OCI-LY7 (cell line): ENCODE results near the gene TMEM247. TPM values are rescaled to one million over a fixed set of nuclear protein-coding genes. Genes with fewer than 3 reads are reported as not detected.

Experiments used
- BruUV-seq: library from RNA; stranded (reverse); fragments of 400-500 nt; replicated peaks from 2 replicates; lab custom pipeline; 2021; lab: Mats Ljungman, UMichigan
- CTCF ChIA-PET: fragments of 300-600 bp; sonication (Branson Sonifier 250); formaldehyde crosslinking; loops from one replicate; lab custom pipeline; 2022; ENCODE audit warnings: antibody characterized with exemption; ENCODE audit not compliant: unreplicated experiment; lab: Charles Lee
- POLR2A ChIA-PET: fragments of 300-600 bp; sonication (Branson Sonifier 250); formaldehyde crosslinking; loops from one replicate; lab custom pipeline; 2022; ENCODE audit warnings: antibody characterized with exemption; lab: Charles Lee
- DNase-seq: peaks from one replicate; pipeline ENCODE4 v3.0.0-alpha.2; 2015; ENCODE audit warnings: low spot score
- H2AFZ ChIP-seq: fragments of 200-600 bp; sonication (generic), shearing (Covaris generic); 2 replicates; pipeline ENCODE4 v1.6.1; 2014; ENCODE audit warnings: mild to moderate bottlenecking, antibody characterized with exemption, low read length, moderate library complexity
- H3K27ac ChIP-seq: fragments of 200-600 bp; sonication (generic); 2 replicates; pipeline ENCODE4 v1.5.1; 2014; ENCODE audit warnings: mixed run types, low read depth, mild to moderate bottlenecking, moderate library complexity, low read length, inconsistent platforms; ENCODE audit not compliant: poor library complexity, severe bottlenecking
- H3K36me3 ChIP-seq: fragments of 200-600 bp; sonication (generic); 2 replicates; pipeline ENCODE4 v1.6.1; 2014; ENCODE audit warnings: mild to moderate bottlenecking, antibody characterized with exemption, low read length, moderate library complexity, mixed read lengths; ENCODE audit not compliant: insufficient read depth
- H3K4me1 ChIP-seq: fragments of 200-600 bp; sonication (generic); 2 replicates; pipeline ENCODE4 v1.5.1; 2014; ENCODE audit warnings: mild to moderate bottlenecking, low read length; ENCODE audit not compliant: insufficient read depth, poor library complexity, severe bottlenecking
- H3K4me2 ChIP-seq: fragments of 200-600 bp; sonication (generic); 2 replicates; pipeline ENCODE4 v1.6.1; 2014; ENCODE audit warnings: mild to moderate bottlenecking, low read length
- H3K4me3 ChIP-seq: fragments of 200-600 bp; sonication (generic); 2 replicates; pipeline ENCODE4 v1.5.1; 2014; ENCODE audit warnings: mild to moderate bottlenecking, low read depth, low read length; ENCODE audit not compliant: poor library complexity, severe bottlenecking
- H3K79me2 ChIP-seq: fragments of 200-600 bp; sonication (generic); 2 replicates; pipeline ENCODE4 v1.6.1; 2016; ENCODE audit warnings: low read depth, mild to moderate bottlenecking, low read length, moderate library complexity, mixed read lengths; ENCODE audit not compliant: insufficient read depth
- H3K9me2 ChIP-seq: fragments of 200-600 bp; sonication (generic); 2 replicates; pipeline ENCODE4 v1.6.1; 2016; ENCODE audit warnings: mild to moderate bottlenecking, low read length, mixed read lengths; ENCODE audit not compliant: insufficient read depth
- H3K9me3 ChIP-seq: fragments of 200-600 bp; sonication (generic); 2 replicates; pipeline ENCODE4 v1.6.1; 2014; ENCODE audit warnings: mild to moderate bottlenecking, mixed run types, low read length, mixed read lengths
- H4K20me1 ChIP-seq: fragments of 200-600 bp; sonication (generic); 2 replicates; pipeline ENCODE4 v1.6.1; 2014; ENCODE audit warnings: mild to moderate bottlenecking, antibody characterized with exemption, low read length, moderate library complexity, mixed read lengths; ENCODE audit not compliant: insufficient read depth
- EZH2phosphoT487 ChIP-seq: fragments of 200-600 bp; sonication (generic); IDR thresholded peaks from 2 replicates; pipeline ENCODE4 v1.6.1; 2018; ENCODE audit warnings: low read depth, borderline replicate concordance, mild to moderate bottlenecking, mixed run types, antibody characterized with exemption, low read length, moderate library complexity, mixed read lengths
- intact Hi-C: fragments of 100-400 bp; cut with micrococcal nuclease; formaldehyde crosslinking; loops from one replicate; pipeline ENCODE4 v1.10.0; 2022; ENCODE audit not compliant: unreplicated experiment
- total RNA-seq, 2 experiments: library from RNA; depleted of rRNA in 1 of 2; stranded (reverse); fragments of >200 nt in 1 of 2; shearing (Covaris generic) in 1 of 2; gene quantifications; 2 replicates each; pipeline ENCODE4 v1.2.3, GENCODE V29; 2014 to 2022
- TF ChIP-seq, protein P1 (sequence below): fragments of 200-600 bp; sonication (generic); conservative IDR thresholded peaks from 2 replicates; pipeline ENCODE4 v1.5.1; 2014; ENCODE audit warnings: mild to moderate bottlenecking, antibody characterized with exemption, low read length, moderate library complexity, mixed read lengths

The TMEM247 gene
- total RNA-seq, 2 experiments from 2014 or later, result not detected

DNA sequence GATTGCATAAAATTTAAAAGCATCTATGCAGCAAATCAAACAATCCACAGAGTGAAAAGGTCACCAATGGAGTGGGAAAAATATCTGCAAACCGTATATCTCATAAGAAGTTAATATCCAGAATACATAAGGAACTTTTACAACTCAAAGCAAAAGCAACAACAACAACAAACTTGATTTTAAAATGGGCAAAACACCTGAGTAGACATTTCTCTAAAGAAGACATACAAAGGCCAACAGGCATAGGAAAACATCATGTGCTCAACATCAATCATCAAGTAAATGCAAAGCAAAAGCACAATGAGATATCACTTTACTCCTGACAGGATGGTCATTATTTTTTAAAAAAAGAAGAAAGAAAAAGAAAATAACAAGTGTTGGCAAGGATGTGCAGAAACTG lies 38.1 kb downstream of the TMEM247 start:
- Histone ChIP-seq H3K79me2 (no peaks in the 10 kb centered on the region), H3K9me2 (no peaks in the 10 kb centered on the region), H3K4me2 (no peak overlapping the region), H3K9me3 (peaks cover 8% of the 10 kb centered on the region; the same call in 1 of the 2 replicates), H3K36me3 (no peaks in the 10 kb centered on the region), H3K27ac (no peak overlapping the region), H3K4me1 (no peaks in the 10 kb centered on the region), H3K4me3 (no peak overlapping the region), H4K20me1 (no peaks in the 10 kb centered on the region), H2AFZ (no peak overlapping the region)
- BruUV-seq, result no TSS peak
- no peak for DNase-seq
- intact Hi-C loops, result no loop called here
- ChIA-PET POLR2A (no interaction called here), CTCF (no interaction called here)
- no peak for TF ChIP-seq EZH2phosphoT487
- TF ChIP-seq, protein P1, sequence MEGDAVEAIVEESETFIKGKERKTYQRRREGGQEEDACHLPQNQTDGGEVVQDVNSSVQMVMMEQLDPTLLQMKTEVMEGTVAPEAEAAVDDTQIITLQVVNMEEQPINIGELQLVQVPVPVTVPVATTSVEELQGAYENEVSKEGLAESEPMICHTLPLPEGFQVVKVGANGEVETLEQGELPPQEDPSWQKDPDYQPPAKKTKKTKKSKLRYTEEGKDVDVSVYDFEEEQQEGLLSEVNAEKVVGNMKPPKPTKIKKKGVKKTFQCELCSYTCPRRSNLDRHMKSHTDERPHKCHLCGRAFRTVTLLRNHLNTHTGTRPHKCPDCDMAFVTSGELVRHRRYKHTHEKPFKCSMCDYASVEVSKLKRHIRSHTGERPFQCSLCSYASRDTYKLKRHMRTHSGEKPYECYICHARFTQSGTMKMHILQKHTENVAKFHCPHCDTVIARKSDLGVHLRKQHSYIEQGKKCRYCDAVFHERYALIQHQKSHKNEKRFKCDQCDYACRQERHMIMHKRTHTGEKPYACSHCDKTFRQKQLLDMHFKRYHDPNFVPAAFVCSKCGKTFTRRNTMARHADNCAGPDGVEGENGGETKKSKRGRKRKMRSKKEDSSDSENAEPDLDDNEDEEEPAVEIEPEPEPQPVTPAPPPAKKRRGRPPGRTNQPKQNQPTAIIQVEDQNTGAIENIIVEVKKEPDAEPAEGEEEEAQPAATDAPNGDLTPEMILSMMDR, result no peak

DNA sequence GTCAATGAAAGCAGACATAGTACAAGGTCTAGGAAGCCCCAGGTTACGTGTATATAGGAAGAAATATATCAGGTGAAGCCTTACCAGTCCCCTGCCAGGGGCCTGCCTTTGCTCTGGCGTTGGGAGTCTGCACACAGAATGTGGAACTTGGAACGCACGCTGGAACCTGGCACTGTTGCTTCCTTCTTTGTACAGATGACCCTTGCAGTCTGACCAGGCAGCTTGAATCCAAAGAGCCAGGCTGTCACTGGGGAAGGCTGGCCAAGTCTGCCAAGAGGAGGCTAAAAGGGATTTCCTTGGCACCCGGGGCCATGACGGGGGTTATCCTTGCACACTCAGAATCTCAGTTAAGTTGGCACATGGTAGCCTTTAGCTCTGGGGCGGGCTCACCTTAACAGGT lies 39.5 kb downstream of the TMEM247 start:
- ChIA-PET CTCF (no interaction called here), POLR2A (no interaction called here)
- no peaks in the 10 kb centered on the region for H4K20me1 ChIP-seq
- no peaks in the 10 kb centered on the region for H3K79me2 ChIP-seq
- no peaks in the 10 kb centered on the region for H3K4me1 ChIP-seq
- H2AFZ ChIP-seq, result no peak overlapping the region
- H3K4me2 ChIP-seq, result no peak overlapping the region
- H3K9me3 ChIP-seq, result peaks cover 8% of the 10 kb centered on the region; the same call in 1 of the 2 replicates
- no TSS peak for BruUV-seq
- no peaks in the 10 kb centered on the region for H3K36me3 ChIP-seq
- no peak overlapping the region for H3K27ac ChIP-seq
- no peak for DNase-seq
- no peaks in the 10 kb centered on the region for H3K9me2 ChIP-seq
- no peak for TF ChIP-seq EZH2phosphoT487
- TF ChIP-seq, protein P1, result no peak
- H3K4me3 ChIP-seq, result no peak overlapping the region
- intact Hi-C loops, result no loop called here

DNA sequence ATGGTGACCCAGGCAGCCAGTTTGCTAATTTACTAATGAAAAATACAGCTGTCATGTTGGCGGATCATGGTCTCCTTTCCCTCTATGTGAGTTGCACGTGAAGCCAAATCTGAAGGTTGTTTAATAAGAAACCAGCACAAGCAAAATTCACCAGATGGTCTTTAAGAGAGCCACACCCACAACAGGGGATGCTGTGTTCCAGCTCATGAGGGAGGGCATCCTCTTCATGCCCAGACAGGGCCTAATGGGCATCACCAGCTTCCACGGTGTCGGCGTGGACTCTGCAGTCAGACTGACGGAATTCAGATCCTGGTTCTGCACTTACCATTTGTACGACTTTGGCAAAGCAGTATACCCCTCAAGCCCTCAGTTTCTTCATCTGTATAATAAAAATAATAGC lies 39.9 kb downstream of the TMEM247 start:
- no peak for TF ChIP-seq EZH2phosphoT487
- TF ChIP-seq, protein P1, result no peak
- no peaks in the 10 kb centered on the region for H3K79me2 ChIP-seq
- H2AFZ ChIP-seq, result no peak overlapping the region
- no peaks in the 10 kb centered on the region for H3K9me2 ChIP-seq
- intact Hi-C loops, result no loop called here
- no peak overlapping the region for H3K27ac ChIP-seq
- no peak for DNase-seq
- no peaks in the 10 kb centered on the region for H3K4me1 ChIP-seq
- CTCF ChIA-PET, result no interaction called here
- no peak overlapping the region for H3K4me2 ChIP-seq
- POLR2A ChIA-PET, result no interaction called here
- H3K9me3 ChIP-seq, result peaks cover 8% of the 10 kb centered on the region; the same call in 1 of the 2 replicates
- no TSS peak for BruUV-seq
- no peaks in the 10 kb centered on the region for H3K36me3 ChIP-seq
- no peaks in the 10 kb centered on the region for H4K20me1 ChIP-seq
- H3K4me3 ChIP-seq, result no peak overlapping the region
